Fibroblast of lung (primary cell): Measurements from ENCODE around the gene SYNDIG1. TPM values are rescaled to one million over a fixed set of nuclear protein-coding genes. Genes with fewer than 3 reads are reported as not detected.

Source experiments
- DNase-seq, 2 donors: peaks; one replicate each; pipeline versions ENCODE4 v3.0.0 to v3.0.0-alpha.2; 2010; ENCODE audit warnings: low read depth in 2 of 2
- H2AFZ ChIP-seq: 2 replicates; pipeline ENCODE4 v1.5.1; 2012; ENCODE audit warnings: low read length, control low read depth, inconsistent platforms
- H3K27ac ChIP-seq: 2 replicates; pipeline ENCODE4 v1.5.1; 2011; ENCODE audit warnings: low read length, control low read depth; ENCODE audit not compliant: insufficient read depth
- H3K27me3 ChIP-seq: 2 replicates; pipeline ENCODE4 v1.5.1; 2011; ENCODE audit warnings: mild to moderate bottlenecking, low read length; ENCODE audit not compliant: control insufficient read depth, insufficient read depth
- H3K36me3 ChIP-seq: 2 replicates; pipeline ENCODE4 v1.5.1; 2011; ENCODE audit warnings: low read length; ENCODE audit not compliant: control insufficient read depth, insufficient read depth
- H3K4me1 ChIP-seq: 2 replicates; pipeline ENCODE4 v1.5.1; 2011; ENCODE audit warnings: low read length; ENCODE audit not compliant: control insufficient read depth, insufficient read depth; ENCODE audit errors: extremely low read depth
- H3K4me2 ChIP-seq: 2 replicates; pipeline ENCODE4 v1.5.1; 2011; ENCODE audit warnings: low read length, control low read depth; ENCODE audit not compliant: insufficient read depth; ENCODE audit errors: extremely low read depth
- H3K4me3 ChIP-seq, 4 experiments: fragments of 200-600 bp in 1 of 4; sonication (generic) in 1 of 4; replicated peaks in 1 of 4; 2 replicates each; pipeline ENCODE4 v1.5.1; 2011 to 2016; ENCODE audit warnings: low read length in 4 of 4, low read depth in 3 of 4, mild to moderate bottlenecking in 3 of 4, control low read depth in 2 of 4, inconsistent platforms in 1 of 4, mixed read lengths in 1 of 4; ENCODE audit not compliant: insufficient read depth in 1 of 4; ENCODE audit errors: control extremely low read depth in 1 of 4
- H3K79me2 ChIP-seq: 2 replicates; pipeline ENCODE4 v1.5.1; 2012; ENCODE audit warnings: mild to moderate bottlenecking, low read length, inconsistent platforms; ENCODE audit not compliant: control insufficient read depth, insufficient read depth
- H3K9ac ChIP-seq: 2 replicates; pipeline ENCODE4 v1.5.1; 2011; ENCODE audit warnings: mild to moderate bottlenecking, low read length, control low read depth; ENCODE audit not compliant: insufficient read depth
- H3K9me3 ChIP-seq: 2 replicates; pipeline ENCODE4 v1.5.1; 2012; ENCODE audit warnings: low read depth, low read length; ENCODE audit not compliant: control insufficient read depth, insufficient read depth
- H4K20me1 ChIP-seq: 2 replicates; pipeline ENCODE4 v1.5.1; 2011; ENCODE audit warnings: low read length; ENCODE audit not compliant: control insufficient read depth, insufficient read depth; ENCODE audit errors: extremely low read depth
- CTCF ChIP-seq, 2 donors: IDR thresholded peaks in 1 of 2; conservative IDR thresholded peaks in 1 of 2; 1 replicate in 1 of 2; 2 replicates in 1 of 2; pipeline ENCODE4 v1.5.1; 2011 to 2012; ENCODE audit warnings: low read length in 2 of 2, control low read depth in 1 of 2, inconsistent platforms in 1 of 2, low read depth in 1 of 2, mild to moderate bottlenecking in 1 of 2
- EZH2 ChIP-seq: IDR thresholded peaks from 2 replicates; pipeline ENCODE4 v1.5.1; 2012; ENCODE audit warnings: low read length, control low read depth, mild to moderate bottlenecking; ENCODE audit errors: missing control alignments
- polyA plus RNA-seq, 2 donors: library from polyadenylated mRNA; depleted of rRNA in 1 of 2; stranded (reverse) in 1 of 2; unstranded in 1 of 2; fragments of >200 nt; gene quantifications; 2 replicates each; pipeline ENCODE4 v1.2.1, GENCODE V29; 2011 to 2012; ENCODE audit warnings: missing spikeins in 1 of 2
- total RNA-seq: library from RNA; depleted of rRNA; stranded (reverse); fragments of >200 nt; gene quantifications from 2 replicates; pipeline ENCODE4 v1.2.1, GENCODE V29; 2014

Gene SYNDIG1
- total and polyA plus RNA-seq, 2 donors (not counting 1 experiment from before 2014, with no cell fraction given), result 0.02 to 0.17 TPM

GRCh38 chr20:24692446-24693200, 223.2 kb downstream of the SYNDIG1 start:
- Histone ChIP-seq H3K27me3 (no peaks in the 10 kb centered on the region), H2AFZ (no peak overlapping the region), H3K4me1 (no peaks in the 10 kb centered on the region), H4K20me1 (no peaks in the 10 kb centered on the region), H3K9ac (no peak overlapping the region), H3K27ac (no peak overlapping the region), H3K4me2 (no peak overlapping the region), H3K36me3 (no peaks in the 10 kb centered on the region), H3K79me2 (no peaks in the 10 kb centered on the region), H3K9me3 (no peaks in the 10 kb centered on the region), H3K4me3 (no peak overlapping the region)
- TF ChIP-seq CTCF (conservative IDR thresholded peaks at IDR 0.05 in 1 of 2, IDR thresholded peaks at IDR 0.05 in 1 of 2; ENCODE audit: low read depth in 1 of 2, low read length in 2 of 2), result no peak
- TF ChIP-seq EZH2, result no peak
- no peak for DNase-seq

- DNase-seq, result no peak
- H3K27me3 ChIP-seq, result no peaks in the 10 kb centered on the region
- no peak overlapping the region for H3K27ac ChIP-seq
- no peak overlapping the region for H3K4me3 ChIP-seq
- no peaks in the 10 kb centered on the region for H3K36me3 ChIP-seq
- no peak overlapping the region for H3K9ac ChIP-seq
- no peaks in the 10 kb centered on the region for H3K9me3 ChIP-seq
- no peaks in the 10 kb centered on the region for H3K4me1 ChIP-seq
- no peak for TF ChIP-seq CTCF (conservative IDR thresholded peaks at IDR 0.05 in 1 of 2, IDR thresholded peaks at IDR 0.05 in 1 of 2; ENCODE audit: low read depth in 1 of 2, low read length in 2 of 2)
- TF ChIP-seq EZH2, result no peak
- H4K20me1 ChIP-seq, result no peaks in the 10 kb centered on the region
- H3K4me2 ChIP-seq, result no peak overlapping the region
- H2AFZ ChIP-seq, result no peak overlapping the region
- no peaks in the 10 kb centered on the region for H3K79me2 ChIP-seq
Observed at GRCh38 chr20:24693466-24694156, 224.2 kb downstream of the SYNDIG1 start.

- H3K9ac ChIP-seq, result no peak overlapping the region
- no peak overlapping the region for H2AFZ ChIP-seq
- H3K27me3 ChIP-seq, result no peaks in the 10 kb centered on the region
Observed at GRCh38 chr20:24694157-24694726, 224.8 kb downstream of the SYNDIG1 start.

More at GRCh38 chr20:24694157-24694726, 224.8 kb downstream of the SYNDIG1 start:
- no peaks in the 10 kb centered on the region for H3K79me2 ChIP-seq
- no peaks in the 10 kb centered on the region for H4K20me1 ChIP-seq
- H3K4me3 ChIP-seq, result no peak overlapping the region
- TF ChIP-seq CTCF (conservative IDR thresholded peaks at IDR 0.05 in 1 of 2, IDR thresholded peaks at IDR 0.05 in 1 of 2; ENCODE audit: low read depth in 1 of 2, low read length in 2 of 2) (no peak), EZH2 (no peak)
- no peak overlapping the region for H3K27ac ChIP-seq
- H3K9me3 ChIP-seq, result no peaks in the 10 kb centered on the region
- no peaks in the 10 kb centered on the region for H3K4me1 ChIP-seq
- H3K36me3 ChIP-seq, result no peaks in the 10 kb centered on the region
- DNase-seq, result no peak
- H3K4me2 ChIP-seq, result no peak overlapping the region
